D721Med (cell line): Measurements from ENCODE around the gene XKR7.

Source experiments
- DNase-seq: peaks from one replicate; pipeline ENCODE4 v3.0.0; 2011; ENCODE audit warnings: low spot score; ENCODE audit not compliant: insufficient read length
- FAIRE-seq: peaks from 2 replicates; lab custom pipeline; 2011; peaks lifted over from hg19 to GRCh38; lab: Jason Lieb, UNC
- TF ChIP-seq, protein P1 (sequence below): IDR thresholded peaks from 2 replicates; pipeline ENCODE4 v1.5.1; 2012; ENCODE audit warnings: mild to moderate bottlenecking, control low read depth; ENCODE audit not compliant: insufficient read depth; ENCODE audit errors: missing control alignments

Gene XKR7

DNA sequence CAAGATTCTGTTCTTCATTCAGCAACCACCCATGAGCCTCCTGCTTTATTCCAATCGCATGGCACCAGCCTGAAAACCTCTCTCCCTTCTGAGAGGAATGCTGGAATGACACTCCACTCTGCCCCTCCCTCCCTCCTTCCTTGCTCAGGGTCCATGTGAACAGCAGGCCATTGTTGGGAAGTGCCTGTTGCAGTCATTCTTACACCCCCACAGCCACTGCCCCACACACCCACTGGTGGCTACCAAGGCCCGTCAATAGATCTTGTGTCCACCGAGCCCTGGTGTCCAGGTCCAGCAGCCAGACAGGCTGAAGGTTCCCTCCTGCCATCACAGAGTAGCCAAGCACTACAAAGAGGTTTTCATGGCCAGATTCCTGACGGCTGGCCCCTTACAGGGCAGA, 22.6 kb upstream of the XKR7 start:
- DNase-seq = no peak
- TF ChIP-seq, protein P1, sequence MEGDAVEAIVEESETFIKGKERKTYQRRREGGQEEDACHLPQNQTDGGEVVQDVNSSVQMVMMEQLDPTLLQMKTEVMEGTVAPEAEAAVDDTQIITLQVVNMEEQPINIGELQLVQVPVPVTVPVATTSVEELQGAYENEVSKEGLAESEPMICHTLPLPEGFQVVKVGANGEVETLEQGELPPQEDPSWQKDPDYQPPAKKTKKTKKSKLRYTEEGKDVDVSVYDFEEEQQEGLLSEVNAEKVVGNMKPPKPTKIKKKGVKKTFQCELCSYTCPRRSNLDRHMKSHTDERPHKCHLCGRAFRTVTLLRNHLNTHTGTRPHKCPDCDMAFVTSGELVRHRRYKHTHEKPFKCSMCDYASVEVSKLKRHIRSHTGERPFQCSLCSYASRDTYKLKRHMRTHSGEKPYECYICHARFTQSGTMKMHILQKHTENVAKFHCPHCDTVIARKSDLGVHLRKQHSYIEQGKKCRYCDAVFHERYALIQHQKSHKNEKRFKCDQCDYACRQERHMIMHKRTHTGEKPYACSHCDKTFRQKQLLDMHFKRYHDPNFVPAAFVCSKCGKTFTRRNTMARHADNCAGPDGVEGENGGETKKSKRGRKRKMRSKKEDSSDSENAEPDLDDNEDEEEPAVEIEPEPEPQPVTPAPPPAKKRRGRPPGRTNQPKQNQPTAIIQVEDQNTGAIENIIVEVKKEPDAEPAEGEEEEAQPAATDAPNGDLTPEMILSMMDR = no peak
- no peak for FAIRE-seq

DNA sequence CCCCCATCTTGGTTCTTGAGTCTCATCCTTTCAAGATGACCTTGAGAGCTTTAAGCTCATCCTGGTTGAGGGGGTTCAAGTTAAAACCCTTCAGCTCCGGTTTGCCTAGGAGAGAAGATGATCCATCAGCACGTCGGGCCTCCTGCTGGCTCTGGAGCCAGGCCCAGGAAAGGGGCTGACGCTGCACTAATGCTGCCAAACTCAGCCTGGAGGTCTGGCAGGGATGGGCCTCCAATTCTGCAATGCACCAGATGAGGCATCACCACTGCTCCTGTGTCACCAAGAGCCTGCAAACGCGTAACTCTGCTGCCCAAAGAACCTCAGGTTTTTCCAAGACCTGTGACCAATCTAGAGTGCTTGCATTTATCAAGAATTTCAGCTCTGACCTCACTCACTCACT, 22.2 kb upstream of the XKR7 start:
- no peak for FAIRE-seq
- DNase-seq = no peak
- TF ChIP-seq, protein P1 = no peak

DNA sequence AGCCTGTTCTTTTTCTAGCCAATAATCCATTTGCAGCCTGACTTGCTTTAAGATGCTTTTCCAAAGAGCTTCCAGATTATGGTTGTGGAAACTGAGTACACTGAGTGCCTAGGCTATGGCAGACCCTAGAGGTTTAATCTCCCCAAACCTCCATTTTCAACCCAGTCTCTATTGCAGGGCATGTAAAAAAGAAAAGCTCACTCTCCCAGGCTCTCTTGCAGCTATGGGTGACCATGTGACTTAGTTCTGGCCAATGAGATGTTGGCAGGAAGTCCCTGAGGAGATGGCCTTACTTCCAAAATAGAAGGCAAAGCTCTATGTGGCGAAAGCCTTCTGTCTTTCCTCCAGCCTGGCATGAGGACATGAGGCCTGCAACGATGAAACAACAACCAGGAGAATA, 19.9 kb upstream of the XKR7 start:
- TF ChIP-seq, protein P1 = no peak
- FAIRE-seq (no peak), DNase-seq (no peak)

DNA sequence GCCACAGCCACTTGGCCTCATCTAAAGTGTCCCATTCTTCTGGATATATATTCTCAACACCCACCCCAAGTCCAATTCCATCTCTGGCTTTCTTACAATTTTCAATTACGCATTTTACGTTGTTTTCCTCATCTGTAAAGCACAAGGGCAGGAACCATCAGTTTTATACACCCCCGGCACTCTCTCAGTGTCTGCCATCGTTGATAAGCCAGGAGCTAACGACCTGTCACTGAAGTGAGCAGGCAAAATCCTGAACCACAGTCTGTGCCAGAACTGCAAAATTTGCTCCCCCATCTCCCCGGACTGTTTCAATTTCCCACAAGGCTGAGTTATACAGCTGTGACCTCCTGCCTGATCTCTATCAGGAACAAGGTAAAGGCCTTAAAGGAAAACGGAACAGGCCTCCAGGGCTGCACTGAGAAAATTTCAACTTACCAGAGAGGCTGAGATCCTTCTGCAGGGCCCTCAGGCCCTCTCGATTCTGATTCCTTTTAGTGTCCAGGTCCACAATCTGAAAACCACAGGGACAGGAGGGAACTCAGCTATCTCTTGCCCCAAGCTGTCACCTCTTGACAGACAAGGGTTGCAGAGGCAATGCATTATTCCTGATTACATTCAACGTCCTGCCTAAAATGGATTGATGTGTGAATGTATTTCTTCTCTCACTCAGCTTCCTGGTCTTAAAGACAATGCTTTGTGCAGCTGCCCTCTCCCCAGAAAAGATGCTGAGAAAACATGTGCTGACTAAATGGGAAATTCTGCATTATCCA, 17.9 kb upstream of the XKR7 start:
- TF ChIP-seq, protein P1 = no peak
- no peak for DNase-seq
- no peak for FAIRE-seq

DNA sequence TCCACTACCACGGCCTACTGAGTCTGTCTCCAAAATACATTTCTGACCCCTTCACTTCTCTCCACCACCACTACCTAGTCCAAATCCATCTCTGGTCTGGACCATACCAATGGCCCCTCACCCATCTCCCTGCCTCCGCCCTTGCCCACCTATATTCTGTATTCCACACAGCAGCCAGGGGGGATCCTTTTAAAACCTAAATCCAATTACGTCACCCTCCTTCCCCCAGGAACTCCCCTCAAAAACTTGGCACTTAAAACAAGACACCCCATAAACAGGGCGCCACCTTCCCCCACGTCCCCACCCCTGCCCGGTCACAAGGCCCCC, 16.8 kb upstream of the XKR7 start:
- FAIRE-seq (no peak), DNase-seq (no peak)
- TF ChIP-seq, protein P1 = no peak

DNA sequence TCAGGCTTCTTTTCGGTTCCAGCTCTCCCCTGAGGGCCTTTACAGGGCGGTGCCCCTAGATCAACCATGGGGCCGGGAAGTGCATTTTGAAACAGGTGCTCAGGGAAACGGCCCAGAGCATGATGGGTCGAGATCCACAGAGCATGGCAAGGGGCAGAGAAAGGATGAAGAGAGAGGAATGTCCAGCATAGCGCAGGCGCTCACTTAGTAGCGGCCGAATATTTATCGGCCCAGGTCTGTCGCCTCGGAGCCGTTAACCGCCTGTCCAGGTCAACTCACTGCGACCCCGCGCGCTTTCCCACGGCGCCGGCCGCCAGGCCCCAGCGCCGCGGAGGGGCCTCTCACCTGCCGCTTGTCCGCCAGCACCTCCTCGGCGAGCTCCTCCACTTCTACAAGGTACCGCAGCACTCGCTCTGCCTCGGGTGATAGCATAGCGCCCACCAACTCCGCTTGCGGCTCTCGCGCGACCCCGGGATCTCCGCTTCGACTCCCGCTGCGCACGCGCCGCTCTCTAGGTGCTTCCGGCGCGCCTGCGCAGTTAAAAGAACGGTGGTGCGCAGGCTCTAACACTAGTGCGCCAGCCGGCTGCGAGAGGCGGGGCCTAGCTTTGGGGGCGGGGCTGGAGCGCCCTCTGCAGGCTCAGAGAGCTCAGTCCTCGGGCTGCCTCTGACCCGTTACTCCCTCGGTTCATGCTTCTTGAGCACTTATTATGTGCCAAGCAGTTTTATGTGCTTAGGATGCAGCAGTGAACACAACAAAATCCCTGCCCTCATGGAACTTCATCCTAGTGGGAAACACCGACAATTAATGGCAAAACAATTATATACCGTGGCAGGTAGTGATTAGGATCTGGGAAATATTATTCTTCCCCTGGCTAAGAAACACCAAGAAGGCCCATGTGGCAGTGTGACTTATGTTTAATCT, 16.2 kb upstream of the XKR7 start, which contains the start of gene PDRG1:
Gene PDRG1 (minus strand): TSS at position 517 of the 924 bp plus-strand sequence. CDS start 85 bp downstream, at position 432.
- DNase-seq (peak; percentile 69), FAIRE-seq (no peak)
- TF ChIP-seq, protein P1 = peak; percentile 83
